Naive thymus-derived CD4-positive, alpha-beta T cell (primary cell): ENCODE results near the gene PAK4. TPM values are rescaled to one million over a fixed set of nuclear protein-coding genes. Genes with fewer than 3 reads are reported as not detected.

ENCODE experiments used
- ATAC-seq: fragments of 150-1000 bp; cut with Tn5 transposase; 2 replicates; pipeline ENCODE4 v1.10.0; 2021; ENCODE audit warnings: mild to moderate bottlenecking, moderate library complexity
- CTCF ChIA-PET: fragments of 350-600 bp; sonication (Branson Sonifier 250); formaldehyde crosslinking; loops from one replicate; lab custom pipeline; 2021; ENCODE audit warnings: antibody characterized with exemption; lab: Charles Lee
- POLR2A ChIA-PET: fragments of 350-600 bp; sonication (Branson Sonifier 250); formaldehyde crosslinking; loops from one replicate; lab custom pipeline; 2021; ENCODE audit warnings: antibody characterized with exemption, inconsistent platforms; lab: Charles Lee
- DNase-seq, 9 donors: peaks; one replicate each; pipeline versions ENCODE4 v3.0.0 to v3.0.0-alpha.2; 2020 to 2022; ENCODE audit warnings: mixed read lengths in 1 of 9
- H3K27ac ChIP-seq: one replicate; pipeline ENCODE4 v1.7.0; 2013; ENCODE audit warnings: mild to moderate bottlenecking, low read depth, low read length, moderate library complexity
- H3K27me3 ChIP-seq, 2 donors: one replicate each; pipeline ENCODE4 v1.7.0; 2013; ENCODE audit warnings: low read length in 2 of 2, mild to moderate bottlenecking in 2 of 2, moderate library complexity in 2 of 2; ENCODE audit not compliant: control insufficient read depth in 2 of 2, insufficient read depth in 2 of 2
- H3K36me3 ChIP-seq, 3 experiments: 1 replicate in 2 of 3; 2 replicates in 1 of 3; pipeline ENCODE4 v1.7.0; 2013; ENCODE audit warnings: low read length in 3 of 3, mild to moderate bottlenecking in 3 of 3, moderate library complexity in 1 of 3; ENCODE audit not compliant: insufficient read depth in 3 of 3, control insufficient read depth in 2 of 3
- H3K4me1 ChIP-seq, 2 donors: one replicate each; pipeline ENCODE4 v1.7.0; 2013; ENCODE audit warnings: low read length in 2 of 2, mild to moderate bottlenecking in 2 of 2, moderate library complexity in 1 of 2; ENCODE audit not compliant: control insufficient read depth in 2 of 2, insufficient read depth in 2 of 2
- H3K4me3 ChIP-seq: 2 replicates; pipeline ENCODE4 v1.7.0; 2013; ENCODE audit warnings: mild to moderate bottlenecking, low read length
- H3K9me3 ChIP-seq, 3 experiments: 1 replicate in 2 of 3; 2 replicates in 1 of 3; pipeline ENCODE4 v1.7.0; 2013; ENCODE audit warnings: low read length in 3 of 3; ENCODE audit not compliant: control insufficient read depth in 2 of 3
- H3K27ac Mint-ChIP-seq, 9 donors: one replicate each; pipeline ENCODE4 v1.8.0; 2020 to 2022; ENCODE audit warnings: mixed read lengths in 9 of 9, mild to moderate bottlenecking in 8 of 9, moderate library complexity in 5 of 9, inconsistent platforms in 2 of 9
- H3K27me3 Mint-ChIP-seq, 5 donors: one replicate each; pipeline ENCODE4 v1.8.0; 2021 to 2022; ENCODE audit warnings: mixed read lengths in 5 of 5, mild to moderate bottlenecking in 1 of 5
- H3K36me3 Mint-ChIP-seq, 5 donors: one replicate each; pipeline ENCODE4 v1.8.0; 2020 to 2022; ENCODE audit warnings: mixed read lengths in 5 of 5, mild to moderate bottlenecking in 3 of 5, inconsistent platforms in 1 of 5
- H3K4me1 Mint-ChIP-seq, 7 donors: one replicate each; pipeline ENCODE4 v1.8.0; 2020 to 2022; ENCODE audit warnings: mixed read lengths in 7 of 7, mild to moderate bottlenecking in 3 of 7, inconsistent platforms in 1 of 7
- H3K4me3 Mint-ChIP-seq, 10 donors: one replicate each; pipeline ENCODE4 v1.8.0; 2020 to 2022; ENCODE audit warnings: mild to moderate bottlenecking in 10 of 10, mixed read lengths in 10 of 10, moderate library complexity in 6 of 10, inconsistent platforms in 2 of 10
- H3K9me3 Mint-ChIP-seq, 11 donors: one replicate each; pipeline ENCODE4 v1.8.0; 2020 to 2022; ENCODE audit warnings: mixed read lengths in 11 of 11, mild to moderate bottlenecking in 4 of 11, inconsistent platforms in 1 of 11, moderate library complexity in 1 of 11
- intact Hi-C, 2 donors: fragments of 100-400 bp; cut with micrococcal nuclease; formaldehyde crosslinking; loops; one replicate each; pipeline ENCODE4 v1.15.1; 2023
- polyA plus RNA-seq, 2 donors: library from polyadenylated mRNA; unstranded; fragments of 300-500 nt; fragmentation: Illumina TruSeq; gene quantifications; one replicate each; pipeline ENCODE4 v1.2.3, GENCODE V29; 2021
- total RNA-seq, 6 experiments: library from RNA in 5 of 6; stranded (reverse) in 5 of 6; gene quantifications; 1 replicate in 5 of 6; 2 replicates in 1 of 6; pipeline ENCODE4 v1.2.3 and lab custom pipeline; 2021 to 2026

The PAK4 gene
- total and polyA plus RNA-seq, 7 experiments from 2014 or later, result 1.0 to 17.5 (median 10.4) TPM

- peak overlapping the region in 3 of 9 donors; percentile 30 to 71 (median 45) for H3K27ac Mint-ChIP-seq
Observed at GRCh38 chr19:39164289-39164688, 38.7 kb downstream of the PAK4 start.

GRCh38 chr19:39165857-39166256 is 40.3 kb downstream of the PAK4 start:
- Histone ChIP-seq H3K27ac (no peak overlapping the region), H3K4me1 (no peaks in the 10 kb centered on the region), H3K4me3 (no peak overlapping the region), H3K9me3 (no peaks in the 10 kb centered on the region), H3K36me3 (peaks cover 0 to 25% (median 0%) of the 10 kb centered on the region in 3 experiments), H3K27me3 (no peaks in the 10 kb centered on the region)
- no peak overlapping the region for H3K4me3 Mint-ChIP-seq
- no peak for DNase-seq
- peak overlapping the region in 1 of 9 donors; percentile 21 for H3K27ac Mint-ChIP-seq
- intact Hi-C loops, result no loop called here
- H3K36me3 Mint-ChIP-seq, result peaks cover 0 to 6% (median 0%) of the 10 kb centered on the region in 5 donors
- H3K4me1 Mint-ChIP-seq, result peaks cover 0 to 17% (median 0%) of the 10 kb centered on the region in 7 donors
- POLR2A ChIA-PET, result no interaction called here
- no peak for ATAC-seq
- no peaks in the 10 kb centered on the region for H3K9me3 Mint-ChIP-seq
- CTCF ChIA-PET, result no interaction called here
- no peaks in the 10 kb centered on the region for H3K27me3 Mint-ChIP-seq

More at GRCh38 chr19:39164289-39164688, 38.7 kb downstream of the PAK4 start:
- no peak for ATAC-seq
- H3K27ac ChIP-seq, result no peak overlapping the region
- Mint-ChIP-seq H3K27me3 (no peaks in the 10 kb centered on the region), H3K9me3 (no peaks in the 10 kb centered on the region), H3K4me1 (peaks cover 0 to 18% (median 0%) of the 10 kb centered on the region in 7 donors), H3K36me3 (peaks cover 0 to 6% (median 0%) of the 10 kb centered on the region in 5 donors), H3K4me3 (no peak overlapping the region)
- no peaks in the 10 kb centered on the region for H3K27me3 ChIP-seq
- H3K4me3 ChIP-seq, result no peak overlapping the region
- DNase-seq, result no peak
- H3K4me1 ChIP-seq, result no peaks in the 10 kb centered on the region
- peaks cover 0 to 15% (median 0%) of the 10 kb centered on the region in 3 experiments for H3K36me3 ChIP-seq
- intact Hi-C loops, result no loop called here
- ChIA-PET CTCF (no interaction called here), POLR2A (no interaction called here)
- no peaks in the 10 kb centered on the region for H3K9me3 ChIP-seq

- CTCF ChIA-PET, result no interaction called here
- intact Hi-C loops, result no loop called here
- no peak overlapping the region for H3K27ac Mint-ChIP-seq
Observed at GRCh38 chr19:39166571-39167391, 41.2 kb downstream of the PAK4 start.

GRCh38 chr19:39167461-39168257 is 42.1 kb downstream of the PAK4 start:
- Mint-ChIP-seq H3K36me3 (peaks cover 0 to 6% (median 0%) of the 10 kb centered on the region in 5 donors), H3K4me1 (peaks cover 0 to 11% (median 0%) of the 10 kb centered on the region in 7 donors), H3K4me3 (no peak overlapping the region), H3K9me3 (no peaks in the 10 kb centered on the region), H3K27ac (no peak overlapping the region), H3K27me3 (no peaks in the 10 kb centered on the region)
- Histone ChIP-seq H3K27ac (no peak overlapping the region), H3K4me3 (no peak overlapping the region), H3K9me3 (no peaks in the 10 kb centered on the region), H3K36me3 (peaks cover 0 to 42% (median 0%) of the 10 kb centered on the region in 3 experiments), H3K4me1 (no peaks in the 10 kb centered on the region), H3K27me3 (no peaks in the 10 kb centered on the region)
- intact Hi-C loops, result no loop called here
- DNase-seq (no peak), ATAC-seq (no peak)
- ChIA-PET CTCF (no interaction called here), POLR2A (no interaction called here)

More at GRCh38 chr19:39166571-39167391, 41.2 kb downstream of the PAK4 start:
- no peaks in the 10 kb centered on the region for H3K27me3 ChIP-seq
- H3K9me3 ChIP-seq, result no peaks in the 10 kb centered on the region
- H3K36me3 Mint-ChIP-seq, result peaks cover 0 to 6% (median 0%) of the 10 kb centered on the region in 5 donors
- POLR2A ChIA-PET, result no interaction called here
- no peak overlapping the region for H3K4me3 Mint-ChIP-seq
- H3K4me3 ChIP-seq, result no peak overlapping the region
- H3K27me3 Mint-ChIP-seq, result no peaks in the 10 kb centered on the region
- ATAC-seq (no peak), DNase-seq (no peak)
- H3K9me3 Mint-ChIP-seq, result no peaks in the 10 kb centered on the region
- H3K4me1 ChIP-seq, result no peaks in the 10 kb centered on the region
- no peak overlapping the region for H3K27ac ChIP-seq
- H3K36me3 ChIP-seq, result peaks cover 0 to 34% (median 0%) of the 10 kb centered on the region in 3 experiments
- H3K4me1 Mint-ChIP-seq, result peaks cover 0 to 15% (median 0%) of the 10 kb centered on the region in 7 donors

- intact Hi-C loops, result no loop called here
- H3K27me3 ChIP-seq, result no peaks in the 10 kb centered on the region
- no peak for DNase-seq
- H3K4me1 ChIP-seq, result no peaks in the 10 kb centered on the region
- Mint-ChIP-seq H3K9me3 (no peaks in the 10 kb centered on the region), H3K36me3 (peaks cover 0 to 6% (median 0%) of the 10 kb centered on the region in 5 donors), H3K4me1 (peaks cover 0 to 7% (median 0%) of the 10 kb centered on the region in 7 donors), H3K27ac (peak overlapping the region in 1 of 9 donors; percentile 14), H3K27me3 (no peaks in the 10 kb centered on the region), H3K4me3 (no peak overlapping the region)
- no peaks in the 10 kb centered on the region for H3K9me3 ChIP-seq
- POLR2A ChIA-PET, result no interaction called here
- no peak overlapping the region for H3K4me3 ChIP-seq
- no peak overlapping the region for H3K27ac ChIP-seq
- ATAC-seq, result no peak
- CTCF ChIA-PET, result no interaction called here
- H3K36me3 ChIP-seq, result peaks cover 0 to 51% (median 0%) of the 10 kb centered on the region in 3 experiments
Observed at GRCh38 chr19:39168258-39169142, 42.9 kb downstream of the PAK4 start.

GRCh38 chr19:39169143-39169810 is 43.7 kb downstream of the PAK4 start:
- intact Hi-C loops, result no loop called here
- no peaks in the 10 kb centered on the region for H3K9me3 Mint-ChIP-seq
- peaks cover 0 to 6% (median 0%) of the 10 kb centered on the region in 5 donors for H3K36me3 Mint-ChIP-seq
- no peaks in the 10 kb centered on the region for H3K27me3 Mint-ChIP-seq
- H3K4me3 Mint-ChIP-seq, result no peak overlapping the region
- H3K4me1 ChIP-seq, result no peaks in the 10 kb centered on the region
- ChIA-PET POLR2A (no interaction called here), CTCF (no interaction called here)
- H3K4me3 ChIP-seq, result no peak overlapping the region
- H3K27me3 ChIP-seq, result no peaks in the 10 kb centered on the region
- H3K9me3 ChIP-seq, result no peaks in the 10 kb centered on the region
- peaks cover 0 to 4% (median 0%) of the 10 kb centered on the region in 7 donors for H3K4me1 Mint-ChIP-seq
- H3K27ac ChIP-seq, result no peak overlapping the region
- H3K27ac Mint-ChIP-seq, result no peak overlapping the region
- peaks cover 0 to 53% (median 0%) of the 10 kb centered on the region in 3 experiments for H3K36me3 ChIP-seq
- no peak for DNase-seq
- no peak for ATAC-seq
